Mucosa of gallbladder (tissue), 1 donor: ENCODE data around the gene DMXL1. TPM values are rescaled to one million over a fixed set of nuclear protein-coding genes. Genes with fewer than 3 reads are reported as not detected.
A peak's percentile ranks its signal among the peaks of the same experiment; 100 is the strongest.

Experiments used
- DNase-seq: peaks from one replicate; pipeline ENCODE4 v3.0.0-alpha.2; 2020; ENCODE audit warnings: low spot score
- total RNA-seq: library from RNA; stranded (reverse); gene quantifications from one replicate; pipeline ENCODE4 v1.2.1, GENCODE V29; 2021
- donor health status: DM: no; HTN: no; CAD: no.

The DMXL1 gene
- total RNA-seq, 1 donor from 2014 or later: 51.4 TPM

GRCh38 chr5:119269061-119269944 lies 198.4 kb downstream of the DMXL1 start:
- DNase-seq: peak; percentile 29

DNA sequence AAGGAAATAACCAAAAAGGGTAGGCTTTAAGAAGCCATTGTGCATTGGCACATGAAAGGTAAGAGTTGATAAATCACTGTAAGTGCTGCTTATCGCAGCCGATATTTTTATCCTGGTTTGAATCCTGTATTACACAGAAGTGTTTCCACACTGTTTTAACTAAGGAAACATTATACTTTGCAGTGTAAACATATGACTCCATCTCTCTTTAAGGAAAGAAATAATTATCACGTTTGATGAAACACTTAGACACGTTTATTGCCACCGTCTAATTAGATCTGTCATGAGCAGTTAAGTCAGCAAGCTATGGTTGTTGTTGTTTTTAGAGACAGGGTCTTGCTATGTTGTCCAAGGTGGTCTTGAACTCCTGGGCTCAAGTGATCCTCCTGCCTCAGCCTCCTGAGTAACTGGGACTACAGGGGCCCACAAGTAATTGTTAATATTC lies 199.3 kb downstream of the DMXL1 start:
- DNase-seq: no peak

DNA sequence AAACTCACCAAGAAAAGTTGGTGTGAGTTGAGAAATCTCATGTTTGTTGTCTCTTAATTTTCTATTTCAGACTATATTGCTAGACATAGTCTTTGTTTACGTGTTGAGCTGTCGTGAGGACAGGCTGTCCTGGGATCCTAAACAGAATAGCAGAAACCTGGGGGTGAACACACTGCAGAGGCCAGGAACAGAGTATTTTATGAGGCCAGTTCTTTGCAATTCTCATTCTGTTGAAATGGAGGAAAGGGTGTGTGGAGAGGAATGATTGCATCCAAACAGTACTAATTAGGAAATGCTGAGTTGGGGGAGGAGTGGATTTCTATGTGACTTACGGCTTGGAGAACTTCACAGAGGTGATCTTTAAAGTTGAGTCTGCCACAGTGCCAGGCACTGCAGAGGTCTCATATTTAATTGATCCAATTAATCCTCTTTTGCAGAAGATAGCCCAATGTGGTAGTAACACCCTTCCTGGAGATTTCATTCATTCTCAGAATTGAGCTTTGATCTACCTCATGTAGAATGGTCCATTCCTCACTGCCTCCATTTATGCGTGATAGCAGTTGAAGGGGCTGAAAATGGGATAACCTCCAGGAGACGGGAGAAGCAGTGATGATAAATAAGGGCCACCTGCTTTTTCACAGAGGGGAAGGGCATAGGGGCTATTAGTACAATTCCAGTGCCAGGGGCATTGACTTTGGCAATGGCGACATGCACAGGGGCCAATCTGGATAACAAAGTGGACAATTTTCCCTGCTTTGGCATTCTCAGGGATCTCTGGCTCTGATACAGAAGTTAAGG lies 200.3 kb downstream of the DMXL1 start:
- no peak for DNase-seq

GRCh38 chr5:119271758-119272730 lies 201.2 kb downstream of the DMXL1 start:
- DNase-seq: no peak

- DNase-seq: no peak
Observed at GRCh38 chr5:119273391-119273839, 202.5 kb downstream of the DMXL1 start.

- no peak for DNase-seq
Observed at GRCh38 chr5:119274030-119274766, 203.3 kb downstream of the DMXL1 start.

DNA sequence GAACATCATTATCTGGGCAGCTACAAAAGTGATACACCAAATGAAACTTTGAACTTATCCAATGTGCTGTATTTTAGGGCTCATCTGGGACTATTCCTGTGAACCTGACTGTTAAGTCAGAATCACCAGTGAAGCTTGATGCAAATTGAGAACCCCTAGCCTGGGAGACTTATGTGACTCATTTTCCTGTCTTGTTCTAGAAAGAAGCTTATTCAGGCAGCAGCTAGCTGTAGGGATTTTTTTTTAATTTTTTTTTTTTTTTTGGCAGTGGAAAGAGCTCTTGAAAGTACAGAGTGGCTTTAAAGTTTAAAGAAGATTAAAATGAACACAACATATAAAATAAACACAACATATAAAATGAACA lies 203.9 kb downstream of the DMXL1 start:
- DNase-seq: no peak

DNA sequence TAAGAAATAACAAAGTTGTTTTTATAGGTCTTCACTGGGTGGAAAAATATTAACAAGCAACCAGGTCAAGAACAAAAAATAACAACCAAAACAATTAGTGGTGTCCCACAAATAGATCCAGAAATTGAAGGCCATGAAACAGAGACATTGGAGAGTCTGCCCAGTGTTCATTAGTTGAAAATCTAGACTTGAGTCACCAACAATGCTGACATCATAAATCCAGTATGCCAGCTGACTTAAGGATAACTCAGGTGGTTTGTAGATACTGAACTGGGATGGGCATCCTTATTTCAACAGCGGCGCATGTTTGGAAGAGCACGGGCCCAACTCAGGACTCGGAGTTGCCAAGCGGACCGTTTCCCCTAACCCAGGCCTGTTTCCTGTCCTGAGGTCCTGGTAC lies 204.3 kb downstream of the DMXL1 start:
- no peak for DNase-seq

DNA sequence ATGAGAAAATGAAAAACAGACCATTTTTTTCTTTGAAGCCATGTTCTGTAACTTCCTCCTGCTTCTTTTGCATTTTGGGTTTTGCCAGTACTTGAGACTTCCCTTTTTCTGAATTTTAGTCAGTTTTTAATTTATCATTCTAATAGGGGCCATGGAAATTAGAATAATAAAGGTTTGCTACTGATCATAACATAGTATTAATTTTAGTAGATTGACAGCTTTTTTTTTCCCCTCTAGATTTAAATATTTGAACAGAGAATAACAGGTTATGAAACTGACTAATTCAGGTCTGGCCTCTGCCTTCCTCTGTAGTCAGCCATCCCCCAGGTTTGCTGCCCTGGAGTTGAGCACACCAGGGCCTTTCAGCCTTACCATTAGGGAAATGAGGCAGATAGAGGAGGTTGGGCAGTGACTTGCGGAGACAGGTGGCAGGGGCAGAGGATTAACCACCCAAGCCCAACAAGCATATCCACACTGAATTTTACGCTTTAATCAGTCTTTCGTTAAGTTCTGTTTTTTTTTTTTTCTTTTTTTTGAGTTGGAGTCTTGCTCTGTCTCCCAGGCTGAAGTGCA lies 204.8 kb downstream of the DMXL1 start:
- no peak for DNase-seq

- no peak for DNase-seq
Observed at GRCh38 chr5:119276978-119277377, 206.1 kb downstream of the DMXL1 start.

DNA sequence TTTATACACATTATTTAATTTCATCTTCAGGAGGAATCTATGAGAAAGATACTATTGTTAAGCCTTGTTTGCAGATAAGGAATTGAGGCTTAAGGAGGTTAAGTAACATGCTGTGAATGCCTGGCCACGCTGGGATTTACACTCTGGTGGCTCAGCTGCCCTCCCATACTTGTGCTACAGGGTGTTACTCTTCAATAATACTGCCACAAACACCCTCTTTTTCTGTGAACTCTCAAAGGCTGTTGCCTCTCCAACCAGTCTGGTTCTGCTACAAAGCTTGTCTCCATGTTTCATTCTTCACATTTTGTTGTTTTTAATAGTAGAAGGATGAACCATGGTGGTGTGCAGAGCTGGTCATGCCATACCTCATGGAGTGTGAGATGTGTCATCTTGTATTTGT lies 208.2 kb downstream of the DMXL1 start:
- no peak for DNase-seq

DNA sequence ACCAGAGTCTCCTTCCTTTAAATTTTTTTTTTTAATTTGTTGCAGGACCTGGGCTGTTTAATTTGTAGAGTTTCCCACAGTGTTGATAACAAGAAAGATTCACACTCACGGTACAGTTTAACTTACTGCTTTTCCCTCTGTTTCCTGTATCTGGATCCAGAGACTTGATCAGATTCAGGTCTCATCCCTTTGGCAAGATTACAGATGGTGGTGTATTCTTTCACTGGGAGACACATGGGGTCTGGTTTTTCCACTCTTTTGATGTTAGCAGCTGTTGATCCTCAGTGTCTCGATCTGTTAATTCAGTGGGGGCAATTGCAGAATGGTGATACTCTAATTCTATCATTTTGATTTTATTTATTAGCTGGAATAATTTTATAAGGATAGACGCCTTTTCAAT lies 209.5 kb downstream of the DMXL1 start:
- DNase-seq: no peak

DNA sequence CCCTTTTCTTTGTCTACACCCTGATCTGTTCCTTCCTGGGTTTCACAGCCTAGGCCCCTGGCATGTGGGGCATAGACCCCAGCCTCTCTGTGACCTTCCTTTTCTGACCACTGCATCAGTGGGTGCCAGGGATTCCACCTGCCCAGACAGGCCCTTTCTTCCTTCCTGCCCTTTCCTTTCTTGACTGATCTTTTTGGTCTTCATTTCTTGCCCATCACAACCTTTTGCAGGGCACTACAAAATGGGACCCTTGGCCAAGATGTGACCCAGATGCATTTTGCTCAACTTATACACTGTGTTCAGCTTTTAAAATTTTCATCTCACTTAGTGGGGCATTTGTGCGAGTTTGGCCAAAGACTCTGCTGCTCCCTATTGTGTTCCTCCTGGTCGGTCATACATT lies 211.7 kb downstream of the DMXL1 start:
- DNase-seq: no peak

DNA sequence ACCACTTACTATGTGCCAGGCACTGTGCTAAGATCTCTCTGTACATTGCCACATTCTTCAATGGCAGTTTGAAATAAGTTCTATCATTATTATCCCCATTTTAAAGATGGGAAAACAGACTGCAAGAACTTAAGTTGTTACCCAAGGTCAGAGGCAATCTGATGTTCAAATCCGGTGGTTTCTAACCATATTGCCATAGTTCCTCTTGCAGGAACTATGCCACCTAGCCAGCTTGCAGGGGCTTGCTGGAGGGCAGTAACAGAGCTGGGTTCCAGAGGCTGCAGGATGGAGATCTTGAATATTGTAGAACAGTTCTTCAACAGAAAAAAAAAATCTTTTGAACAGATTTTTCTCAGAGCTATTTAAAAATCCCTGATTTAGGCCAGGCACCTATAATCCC lies 213.1 kb downstream of the DMXL1 start:
- DNase-seq: no peak

GRCh38 chr5:119285070-119285916 lies 214.4 kb downstream of the DMXL1 start:
- no peak for DNase-seq

- DNase-seq: no peak
Observed at GRCh38 chr5:119286511-119287488, 215.9 kb downstream of the DMXL1 start.

GRCh38 chr5:119287547-119288111 lies 216.7 kb downstream of the DMXL1 start:
- no peak for DNase-seq
